GM06990 (cell line): Measurements from ENCODE around the gene CCDC107.

Source experiments
- DNase-seq: peaks from one replicate; pipeline ENCODE4 v3.0.0-alpha.2; 2011; ENCODE audit not compliant: insufficient read length; ENCODE audit errors: extremely low read depth
- H3K27me3 ChIP-seq: replicated peaks from 2 replicates; pipeline ENCODE4 v1.6.0; 2011; ENCODE audit warnings: low read length; ENCODE audit not compliant: control insufficient read depth, insufficient read depth
- H3K36me3 ChIP-seq: 2 replicates; pipeline ENCODE4 v1.5.1; 2011; ENCODE audit warnings: low read length; ENCODE audit not compliant: control insufficient read depth, insufficient read depth
- H3K4me3 ChIP-seq: replicated peaks from 2 replicates; pipeline ENCODE4 v1.5.1; 2011; ENCODE audit warnings: low read depth, mild to moderate bottlenecking, control low read depth, low read length
- CTCF ChIP-seq: IDR thresholded peaks from 2 replicates; pipeline ENCODE4 v1.5.1; 2011; ENCODE audit warnings: low read length, control low read depth, mild to moderate bottlenecking, inconsistent platforms; ENCODE audit not compliant: insufficient read depth, poor library complexity, severe bottlenecking

The CCDC107 gene

GRCh38 chr9:35657546-35658136 is 451 bp upstream of the CCDC107 start, which contains the start of gene RMRP:
TSS of gene RMRP (minus strand) at chr9:35658019.
- peak; percentile 94 for DNase-seq
- H3K4me3 ChIP-seq = peak within 1 kb of the TSS; percentile 96
- H3K27me3 ChIP-seq = no peaks in the 10 kb centered on the region
- peaks cover 12% of the 10 kb centered on the region for H3K36me3 ChIP-seq
- peak; percentile 19 for TF ChIP-seq CTCF

- DNase-seq = no peak
- peaks cover 12% of the 10 kb centered on the region for H3K36me3 ChIP-seq
- TF ChIP-seq CTCF = no peak
- H3K27me3 ChIP-seq = no peaks in the 10 kb centered on the region
- peak overlapping the region; percentile 96 for H3K4me3 ChIP-seq
Observed at GRCh38 chr9:35658968-35659220, 802 bp downstream of the CCDC107 start.

- no peak for TF ChIP-seq CTCF
- Histone ChIP-seq H3K4me3 (peak overlapping the region; percentile 96), H3K27me3 (no peaks in the 10 kb centered on the region), H3K36me3 (peaks cover 12% of the 10 kb centered on the region)
- DNase-seq = no peak
Observed at GRCh38 chr9:35659340-35659739, 1.2 kb downstream of the CCDC107 start.

GRCh38 chr9:35660966-35661415 is 2.9 kb downstream of the CCDC107 start:
- Histone ChIP-seq H3K4me3 (no peak overlapping the region), H3K27me3 (no peaks in the 10 kb centered on the region), H3K36me3 (peaks cover 12% of the 10 kb centered on the region)
- DNase-seq = no peak
- TF ChIP-seq CTCF = peak; percentile 30

GRCh38 chr9:35661756-35662350 is 3.8 kb downstream of the CCDC107 start:
- no peak for DNase-seq
- no peaks in the 10 kb centered on the region for H3K27me3 ChIP-seq
- no peak for TF ChIP-seq CTCF
- peaks cover 12% of the 10 kb centered on the region for H3K36me3 ChIP-seq
- no peak overlapping the region for H3K4me3 ChIP-seq
